HG02642 (cell line): ENCODE results near the gene C11orf21.

Experiments
- ATAC-seq: cut with Tn5 transposase; IDR thresholded peaks from one replicate; pipeline ENCODE4 v1.9.1; 2021; ENCODE audit warnings: mild to moderate bottlenecking; ENCODE audit not compliant: unreplicated experiment, poor library complexity

The C11orf21 gene

DNA sequence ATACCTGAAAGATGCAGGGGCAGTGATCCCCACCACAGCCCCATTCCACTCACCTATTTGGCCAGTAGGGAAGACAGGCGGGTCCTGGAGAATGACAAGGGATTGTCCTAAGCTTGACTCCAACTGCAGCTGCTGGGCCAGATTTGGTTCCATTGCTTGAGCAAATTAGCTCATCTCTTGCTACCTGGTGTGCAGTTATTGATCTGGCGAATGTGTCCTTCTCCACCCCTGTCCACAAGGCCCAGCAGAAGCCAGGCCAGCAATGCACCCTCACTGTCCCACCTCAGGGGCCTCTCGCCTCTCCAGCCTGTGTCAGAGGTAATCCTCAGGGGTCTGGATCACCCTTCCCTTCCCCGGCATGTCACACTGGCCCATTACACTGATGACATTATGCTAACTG is 23.4 kb upstream of the C11orf21 start:
- ATAC-seq: no peak

DNA sequence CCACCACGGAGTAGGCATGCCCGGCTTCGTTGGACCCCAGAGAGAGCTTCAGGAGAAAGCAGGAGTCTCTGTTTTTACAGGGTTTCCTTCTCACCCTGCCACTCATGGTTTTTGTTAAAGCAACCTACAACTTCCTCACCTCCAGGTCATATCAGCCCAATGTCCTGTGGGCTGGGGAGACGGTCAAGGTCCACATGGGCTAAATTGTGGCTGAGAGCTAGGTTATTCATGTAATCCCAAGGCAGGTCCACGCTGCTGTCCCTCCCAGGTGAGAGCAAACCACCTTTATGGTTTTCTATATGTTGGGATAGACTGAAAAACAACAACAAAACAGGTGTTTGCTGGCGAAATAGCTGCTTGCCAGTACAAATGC is 19.6 kb upstream of the C11orf21 start:
- ATAC-seq: no peak

DNA sequence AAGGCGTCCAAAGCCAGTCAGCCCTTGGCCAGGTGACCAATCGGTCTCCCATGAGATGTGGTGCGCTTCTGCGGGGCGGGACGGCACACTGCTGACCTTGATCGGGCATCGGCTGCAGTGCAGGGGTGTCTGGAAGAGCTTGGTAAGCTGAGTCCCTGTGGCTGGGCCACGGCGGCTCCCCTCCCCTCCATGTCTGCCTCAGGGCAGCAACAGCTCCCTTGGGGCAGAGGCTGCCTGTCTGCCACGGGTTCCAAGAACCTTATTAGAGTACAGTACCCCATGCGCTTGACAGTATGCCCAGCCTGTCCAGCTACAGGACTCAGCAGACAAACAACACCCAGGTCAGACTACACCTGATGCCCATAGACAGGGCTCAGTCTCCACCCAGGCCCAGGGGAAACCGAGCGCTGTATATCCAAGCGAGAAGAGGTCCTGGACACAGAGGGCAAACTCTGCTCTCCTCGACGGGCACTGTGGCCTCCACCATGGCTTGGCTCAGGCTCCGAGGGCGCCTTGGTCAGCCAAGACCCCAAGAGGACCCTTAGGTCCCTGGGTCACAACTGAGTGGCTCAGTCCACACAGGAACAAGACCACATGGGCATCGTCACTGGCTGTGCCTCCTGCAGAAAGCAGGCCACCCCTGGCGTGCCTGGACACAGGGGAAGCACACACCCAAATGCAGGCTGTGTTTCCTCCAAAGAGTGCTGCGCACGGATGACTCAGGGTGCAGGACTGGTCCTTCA is 19.0 kb upstream of the C11orf21 start:
- no peak for ATAC-seq

DNA sequence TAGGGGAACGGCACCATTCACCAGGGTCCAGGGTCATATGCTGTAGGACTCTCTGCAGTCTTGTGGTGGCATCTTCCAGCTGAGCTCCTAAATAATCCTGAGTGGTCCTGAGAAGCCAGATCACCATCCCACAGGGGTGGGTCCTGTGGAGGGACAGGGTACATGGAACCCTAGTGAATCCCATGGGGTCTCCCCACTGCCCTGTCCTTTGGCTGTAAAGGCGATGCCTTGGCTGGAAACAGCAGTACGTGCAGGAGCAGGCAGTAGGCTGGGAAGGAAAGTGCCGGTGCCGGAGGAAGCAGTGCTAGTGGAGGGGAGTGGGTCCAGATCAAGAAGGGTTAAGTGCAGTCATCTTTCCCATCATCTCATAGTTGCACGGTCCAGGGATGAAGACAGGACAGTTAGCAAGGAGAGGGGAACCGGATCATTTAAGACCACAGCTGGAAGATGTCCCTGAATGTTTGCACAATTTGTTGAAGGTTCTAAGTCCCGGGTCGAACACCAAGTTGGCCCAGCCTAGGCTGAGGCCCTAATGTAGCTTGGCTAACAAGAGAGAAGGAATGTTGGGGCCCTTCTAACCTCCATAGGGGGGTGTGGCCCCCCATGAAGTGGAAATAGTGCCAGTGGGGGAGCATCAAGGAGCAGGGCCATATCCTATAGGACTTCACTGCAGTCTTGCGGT is 18.2 kb upstream of the C11orf21 start:
- no peak for ATAC-seq

DNA sequence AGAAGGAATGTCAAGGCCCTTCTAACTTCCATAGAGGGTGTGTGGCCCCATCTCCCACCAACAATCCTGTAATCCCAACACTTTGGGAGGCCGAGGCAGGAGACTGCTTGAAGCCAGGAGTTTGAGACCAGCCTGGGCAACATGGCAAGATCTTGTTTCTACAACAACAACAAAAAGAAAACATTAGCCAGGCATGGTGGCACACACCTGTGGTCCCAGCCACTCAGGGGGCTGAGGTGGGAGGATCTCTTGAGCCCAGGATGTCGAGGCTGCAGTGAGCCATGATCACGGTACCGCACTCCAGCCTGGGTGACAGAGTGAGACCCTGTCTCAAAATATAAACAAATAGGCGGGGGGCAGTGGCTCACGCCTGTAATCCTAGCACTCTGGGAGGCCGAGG is 17.0 kb upstream of the C11orf21 start:
- ATAC-seq: no peak

DNA sequence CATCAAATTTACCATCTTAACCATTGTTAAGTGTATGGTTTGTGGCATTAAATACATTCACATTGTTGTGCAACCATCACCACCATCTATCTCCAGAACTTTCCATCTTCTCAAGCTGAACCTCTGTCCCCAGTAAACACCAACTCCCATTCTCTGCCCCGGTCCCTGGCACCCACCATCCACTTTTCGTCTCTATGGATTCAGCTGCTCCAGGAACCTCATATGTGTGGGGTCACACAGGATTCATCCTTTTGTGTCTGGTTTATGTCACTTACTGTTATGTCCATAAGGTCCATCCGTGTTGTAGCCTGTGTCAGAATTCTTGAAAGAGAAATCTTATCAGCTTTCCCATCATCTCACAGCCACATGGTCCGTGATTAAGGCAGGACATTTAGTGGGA is 16.4 kb upstream of the C11orf21 start:
- ATAC-seq: no peak

DNA sequence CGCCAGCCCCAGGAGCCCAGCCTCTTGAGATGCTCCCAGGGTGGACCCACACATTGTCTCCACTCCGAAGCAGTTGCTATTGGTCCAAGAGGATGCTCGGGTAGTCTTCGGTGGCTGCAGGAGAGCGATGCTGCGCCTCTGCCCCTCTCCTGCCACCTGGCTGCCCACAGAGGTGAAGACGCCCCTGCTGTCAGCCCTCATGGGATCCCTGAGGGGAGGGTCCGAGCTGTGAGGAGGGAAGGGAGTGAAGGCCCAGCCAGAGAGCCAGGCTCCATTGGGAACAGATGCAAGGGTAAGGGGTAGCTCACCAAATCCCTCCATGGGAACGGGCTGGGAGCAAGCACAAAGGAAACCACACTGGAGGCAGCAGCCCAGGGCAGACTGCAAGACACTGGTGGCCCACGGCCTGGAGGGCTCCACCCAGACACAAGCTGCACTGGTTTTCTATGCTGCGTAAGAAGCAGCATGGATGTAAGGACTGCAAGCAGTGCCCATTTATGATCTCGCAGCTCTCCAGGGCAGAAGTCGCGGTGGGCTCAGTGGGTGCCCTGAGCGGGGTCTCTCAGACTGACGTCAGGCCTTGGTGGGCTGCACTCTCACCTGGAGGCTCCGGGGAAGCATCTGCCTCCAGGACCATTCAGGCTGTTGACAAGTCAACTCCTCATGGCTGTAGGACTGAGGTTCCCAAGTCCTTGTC is 15.8 kb upstream of the C11orf21 start:
- no peak for ATAC-seq

DNA sequence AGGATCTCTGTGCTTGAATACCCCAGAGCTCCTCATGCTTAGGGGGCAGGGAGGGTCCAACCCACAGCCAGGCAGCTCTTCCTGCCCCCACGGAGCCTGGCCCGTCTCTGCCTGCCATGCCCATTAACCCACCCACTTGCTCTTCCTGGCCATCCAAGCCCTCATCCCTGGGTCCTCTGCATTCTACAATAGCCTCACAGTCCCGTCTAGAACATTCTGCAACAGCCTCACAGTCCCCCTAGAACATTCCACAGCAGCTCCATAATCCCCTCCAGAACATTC is 15.2 kb upstream of the C11orf21 start:
- ATAC-seq: no peak

DNA sequence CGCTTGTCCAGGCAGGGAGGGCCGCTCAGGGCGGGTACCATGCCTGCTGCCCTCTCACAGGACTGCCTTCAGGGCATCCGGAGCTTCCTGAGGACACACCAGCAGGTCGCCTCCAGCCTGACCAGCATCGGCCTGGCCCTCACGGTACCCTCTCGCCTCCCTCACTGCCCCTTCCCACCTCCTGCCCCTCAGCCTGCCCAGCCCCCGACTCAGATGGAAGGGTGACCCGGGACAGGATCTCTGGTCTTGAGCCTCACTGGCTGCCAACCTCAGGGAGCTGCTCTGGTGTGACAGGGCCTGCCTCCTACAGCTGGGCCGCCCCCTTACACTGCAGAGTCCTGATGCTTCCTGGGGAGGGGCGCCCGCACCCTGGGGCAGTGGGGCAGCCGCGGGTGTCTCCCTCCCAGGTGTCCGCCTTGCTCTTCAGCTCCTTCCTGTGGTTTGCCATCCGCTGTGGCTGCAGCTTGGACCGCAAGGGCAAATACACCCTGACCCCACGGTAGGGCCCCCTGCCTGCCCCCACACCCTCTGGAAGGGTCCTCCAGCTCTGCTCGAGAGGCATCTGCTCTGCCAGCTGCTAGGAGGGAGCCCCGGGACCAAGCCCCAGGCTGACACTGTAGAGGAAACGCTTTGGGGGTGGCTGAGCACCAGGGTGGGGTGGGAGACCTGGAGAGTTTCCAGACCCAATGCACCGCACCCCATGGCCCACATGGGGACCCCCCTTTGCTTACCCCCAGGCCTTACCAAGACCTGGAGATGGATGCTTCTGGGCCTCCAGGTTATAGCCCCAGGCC is 14.6 kb upstream of the C11orf21 start:
- no peak for ATAC-seq

DNA sequence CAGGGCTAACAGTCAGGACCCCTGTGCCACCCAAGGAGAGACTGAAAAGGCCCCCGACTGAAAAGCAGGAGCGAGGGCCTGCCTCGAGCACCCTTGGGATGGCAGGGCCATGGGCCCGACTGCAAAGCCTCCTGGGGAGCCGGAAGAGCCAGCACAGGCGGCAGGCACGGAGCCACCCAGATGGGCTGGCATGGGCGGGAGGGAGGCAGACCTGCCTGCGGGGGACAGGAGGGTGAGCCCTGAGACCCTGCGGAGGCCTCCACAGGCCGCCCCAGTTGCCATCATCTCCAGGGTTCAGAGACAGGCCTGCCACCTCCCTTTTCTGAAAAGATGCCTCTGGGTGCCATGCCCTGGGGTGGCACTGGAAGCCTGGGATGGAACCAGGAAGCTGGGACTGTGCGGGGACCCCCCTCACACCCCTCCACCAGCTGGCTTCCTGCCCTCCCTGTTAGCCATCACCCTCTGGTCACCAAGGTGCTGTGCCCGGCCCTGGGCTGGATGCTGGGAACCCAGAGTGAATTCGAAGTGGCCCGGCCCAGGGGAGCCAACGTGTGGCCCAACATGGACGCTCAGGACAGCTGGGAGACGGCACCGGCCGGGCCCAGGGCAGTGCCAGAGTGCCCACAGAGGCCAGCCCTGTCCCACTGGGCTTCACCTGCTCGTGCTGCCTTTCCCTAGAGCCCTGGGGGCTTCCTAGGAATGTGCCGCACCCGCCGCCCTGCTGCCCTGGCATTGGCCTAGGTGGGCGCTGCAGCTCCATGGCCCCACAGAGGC is 13.9 kb upstream of the C11orf21 start:
- ATAC-seq: no peak

DNA sequence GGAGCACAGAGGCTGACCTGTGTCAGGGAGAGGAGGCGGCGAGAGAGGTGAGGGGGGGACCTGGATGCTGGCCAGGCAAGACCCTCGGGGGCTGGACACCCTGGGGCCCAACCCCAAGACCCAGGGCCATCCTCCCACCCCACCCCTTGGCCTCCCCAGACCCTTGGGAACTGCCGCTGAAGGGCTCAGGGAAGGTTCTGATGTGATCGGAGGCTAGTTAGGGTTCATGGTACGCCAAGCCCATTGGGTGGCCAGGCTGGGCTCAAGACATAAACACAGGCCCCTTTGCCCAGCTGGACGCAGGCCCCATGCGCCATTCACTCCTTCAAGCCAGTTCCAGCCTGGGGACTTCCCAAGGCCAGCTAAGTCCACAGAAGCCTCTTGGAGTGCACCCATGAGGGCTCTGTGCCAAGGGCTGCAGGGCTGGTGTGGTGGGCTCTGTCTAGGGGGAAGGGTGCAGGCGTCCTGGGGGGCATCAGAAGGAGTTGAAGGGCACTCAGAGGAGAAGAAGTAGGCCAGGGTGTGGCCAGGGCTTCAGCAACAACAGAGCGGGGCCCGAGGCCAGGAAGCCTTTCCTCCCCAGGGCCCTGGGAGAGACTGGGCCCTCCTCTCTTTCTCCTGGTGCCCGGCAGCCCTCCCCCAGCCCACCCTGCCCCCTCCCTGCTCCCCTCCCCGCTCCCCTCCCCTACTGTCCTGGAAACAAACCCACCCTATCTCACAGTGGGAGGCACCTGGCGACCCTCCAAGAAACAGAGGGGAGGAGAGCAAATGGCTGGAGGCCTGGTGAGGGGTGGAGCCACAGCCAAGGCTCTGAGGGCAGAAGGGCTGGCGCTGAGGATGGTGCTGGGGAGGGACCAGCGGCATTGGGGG is 13.0 kb upstream of the C11orf21 start:
- no peak for ATAC-seq

DNA sequence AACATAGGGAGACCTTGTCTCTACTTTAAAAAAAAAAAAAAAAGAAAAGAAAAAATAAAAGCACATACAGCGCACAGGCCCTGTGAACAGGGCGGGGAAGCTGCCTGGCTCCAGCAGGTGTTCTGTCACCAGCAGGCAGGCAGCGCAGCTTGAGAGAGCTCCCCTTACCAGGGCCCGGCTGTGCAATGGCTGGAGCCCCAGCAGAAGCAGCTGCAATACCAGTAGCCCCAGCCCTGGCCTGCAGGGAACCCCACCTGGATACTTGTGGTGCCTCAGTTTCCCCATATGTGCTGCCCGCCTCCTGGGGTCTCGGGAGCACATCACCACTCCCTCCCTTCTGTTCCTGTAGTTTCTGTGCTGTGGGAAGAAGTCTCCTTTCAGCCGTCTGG is 12.4 kb upstream of the C11orf21 start:
- ATAC-seq: no peak

DNA sequence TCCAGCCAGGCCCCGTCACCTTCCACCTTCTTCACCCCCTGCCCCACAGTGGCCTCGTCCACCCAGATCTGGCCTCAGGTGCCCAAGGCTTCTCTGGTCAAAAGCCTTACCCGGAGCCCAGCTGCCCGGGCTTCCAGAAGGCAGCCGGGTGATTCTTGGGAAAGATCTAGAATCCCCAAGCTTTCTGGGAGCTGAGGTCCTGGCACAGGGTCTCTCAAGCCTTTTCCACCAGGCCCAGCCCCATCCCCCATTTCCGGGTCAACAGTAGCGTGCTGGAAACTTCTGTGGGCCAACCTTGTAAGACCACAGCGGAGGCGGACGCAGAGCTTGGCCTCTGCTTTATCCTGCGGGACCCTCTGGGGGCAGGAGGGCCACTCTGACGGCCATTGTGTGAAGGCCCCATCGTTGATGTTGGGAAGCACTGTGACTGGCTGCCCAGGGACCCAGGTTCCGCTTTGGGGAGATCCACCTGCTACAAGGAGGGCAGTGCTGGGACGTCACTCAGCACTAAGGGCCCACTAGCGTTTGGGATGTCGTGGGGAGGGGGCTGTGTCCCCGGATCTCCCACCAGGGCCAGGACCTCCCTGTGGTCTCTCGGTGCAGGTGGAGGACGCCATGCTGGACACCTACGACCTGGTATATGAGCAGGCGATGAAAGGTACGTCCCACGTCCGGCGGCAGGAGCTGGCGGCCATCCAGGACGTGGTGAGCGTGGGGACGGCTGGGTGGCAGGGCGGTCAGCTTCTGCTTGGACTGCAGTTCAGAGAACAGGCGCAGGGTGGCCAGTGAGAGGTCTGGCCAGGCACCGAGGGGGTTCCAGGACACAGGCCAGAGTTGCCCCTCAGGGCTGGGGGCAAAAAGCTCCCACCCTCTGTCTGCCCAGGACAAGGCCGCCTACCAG is 11.6 kb upstream of the C11orf21 start:
- ATAC-seq: no peak

DNA sequence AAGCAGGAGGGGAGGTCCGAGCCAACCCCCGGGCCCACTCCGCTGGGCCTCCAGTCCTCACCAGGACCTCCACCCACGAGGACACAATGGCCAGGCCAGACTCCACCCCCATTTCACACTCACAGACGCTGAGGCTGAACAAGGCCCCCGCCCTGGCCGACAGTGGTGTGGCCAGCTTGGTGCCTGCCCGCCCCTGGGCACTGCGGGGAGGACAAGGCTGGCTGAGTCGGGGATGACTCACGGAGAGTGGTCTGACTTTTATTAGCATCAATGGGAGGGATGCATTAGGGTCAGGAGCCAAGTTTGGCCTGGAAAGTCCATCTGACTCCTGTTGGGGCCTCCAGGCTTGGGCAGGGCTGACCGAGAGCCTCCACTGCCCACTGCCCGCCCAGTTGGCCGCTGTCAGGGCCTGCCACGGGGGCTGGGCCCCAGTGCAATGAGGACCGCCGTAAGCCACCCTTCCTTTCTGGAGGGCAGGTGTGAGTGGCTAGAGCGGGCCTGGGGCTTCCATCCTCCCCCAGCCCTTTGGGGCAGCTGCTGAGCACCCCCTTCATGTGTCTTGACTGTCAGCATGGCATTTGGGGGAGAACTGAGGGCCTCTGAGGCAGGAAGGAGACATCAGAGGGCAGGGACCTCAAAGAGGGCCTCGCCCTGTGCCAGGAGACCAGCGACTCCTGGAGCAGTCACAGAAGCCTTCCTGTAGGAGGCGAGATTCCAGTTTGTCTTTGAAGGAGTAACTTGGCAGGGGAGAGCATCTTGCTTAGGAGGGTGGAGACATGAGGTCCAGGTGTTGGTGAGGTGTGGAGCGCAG is 10.7 kb upstream of the C11orf21 start:
- no peak for ATAC-seq

DNA sequence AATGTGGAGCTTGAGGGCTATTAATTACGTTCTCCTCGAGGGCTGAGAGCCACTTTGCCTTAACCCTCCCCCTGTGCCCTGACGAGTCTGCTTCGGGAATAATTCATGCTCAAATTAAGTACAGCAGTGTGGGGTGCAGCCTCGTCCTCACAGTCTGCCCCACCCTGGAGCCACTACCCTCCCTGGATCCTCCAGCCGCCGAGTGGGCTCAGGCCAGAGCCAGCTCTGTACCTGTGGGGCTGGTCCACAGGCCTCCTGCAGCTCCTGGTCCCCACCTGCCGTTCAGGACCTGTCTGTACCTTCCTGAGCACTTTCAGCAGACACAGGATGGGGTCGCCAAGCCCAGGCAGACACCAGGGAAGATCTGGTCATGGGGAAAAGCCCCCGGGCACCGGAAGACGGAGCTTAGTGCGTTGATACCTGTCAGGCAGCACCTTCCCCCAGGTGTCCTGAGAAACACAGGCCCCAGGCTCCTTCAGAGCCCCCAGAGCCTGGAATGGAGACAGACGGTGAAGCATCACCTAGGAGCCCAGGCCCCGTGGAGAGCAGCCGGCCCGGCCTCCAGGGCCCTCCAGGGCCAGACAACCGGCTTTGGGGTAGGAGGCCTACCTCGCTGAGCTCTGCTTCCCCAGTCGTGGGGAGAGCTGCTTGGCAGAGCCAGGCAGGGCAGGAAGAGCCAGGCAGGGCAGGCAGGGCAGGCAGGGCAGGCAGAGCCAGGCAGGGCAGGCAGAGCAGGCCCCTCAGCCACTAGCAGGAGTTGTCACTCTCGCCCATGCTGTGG is 9.8 kb upstream of the C11orf21 start:
- no peak for ATAC-seq

DNA sequence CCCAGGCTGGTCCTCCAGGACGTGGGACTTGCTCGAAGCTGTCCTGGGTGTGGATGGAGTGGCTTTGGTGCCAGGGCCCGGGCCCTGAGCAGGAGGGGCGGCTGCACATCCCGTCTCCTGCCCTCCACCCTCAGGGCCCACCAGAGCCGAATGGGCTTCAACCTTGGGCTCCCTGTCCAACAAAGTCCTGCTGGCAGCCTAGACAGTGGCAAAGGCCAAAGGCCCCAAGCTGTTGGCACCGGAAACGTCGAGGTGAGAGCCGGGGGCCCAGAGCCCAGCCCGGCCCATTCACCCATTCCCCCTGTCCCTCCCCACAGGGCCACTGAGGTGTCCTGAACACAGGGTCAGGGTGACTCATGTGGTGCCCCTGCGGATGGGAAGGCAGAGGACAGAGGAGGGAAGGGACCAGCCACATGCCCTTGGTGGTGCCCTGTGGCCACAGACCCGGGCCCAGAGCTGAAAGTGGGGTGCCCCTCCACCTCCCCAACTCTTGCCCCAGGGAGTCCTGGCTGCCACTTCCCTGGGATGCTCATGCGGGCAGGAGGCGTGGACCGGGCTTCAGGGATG is 9.2 kb upstream of the C11orf21 start:
- ATAC-seq: no peak
